ENCODE results near the gene RECQL5.

DNA sequence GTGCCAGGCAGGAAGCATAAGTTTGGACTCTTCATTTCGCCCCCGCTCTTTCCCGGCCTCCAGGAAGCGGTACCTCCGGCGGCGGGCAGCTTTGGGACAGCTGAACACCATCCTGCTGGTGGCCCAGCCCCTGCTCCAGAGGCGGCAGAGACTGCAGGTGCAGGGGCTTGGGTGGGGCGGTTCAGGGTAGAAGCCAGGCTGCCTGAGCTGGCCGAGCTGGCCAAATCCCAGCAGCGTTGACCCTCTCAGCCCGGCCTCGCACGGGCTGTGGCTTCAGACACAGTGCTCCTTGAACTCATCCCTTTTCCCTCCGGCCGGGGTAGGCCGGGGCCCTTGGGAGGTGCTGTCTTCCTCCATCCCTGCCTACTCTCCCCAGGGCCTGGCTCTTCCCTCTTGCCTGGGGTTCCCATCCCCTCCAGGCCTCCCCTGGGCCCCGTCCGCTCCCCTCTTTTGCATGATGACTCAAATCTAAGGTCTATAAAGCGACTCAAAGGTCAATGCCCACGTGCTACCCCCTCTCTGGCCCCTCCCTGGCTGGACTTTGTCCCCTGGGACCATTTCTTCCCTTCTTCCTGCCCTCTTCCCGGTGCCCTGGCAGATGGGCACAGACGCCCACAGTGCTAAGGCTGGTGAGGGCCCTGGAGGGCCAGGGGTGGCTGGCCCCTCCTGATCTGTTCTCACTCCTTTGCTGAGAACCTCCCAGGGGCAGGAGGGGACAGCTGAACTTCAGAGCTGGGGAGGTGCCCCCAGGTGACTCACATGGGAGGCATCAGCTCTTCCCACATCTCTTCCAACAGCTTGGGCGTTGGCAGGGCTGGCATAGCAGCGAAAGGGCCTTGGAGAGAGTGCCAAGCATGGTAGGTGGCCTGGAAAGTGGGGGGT is 56.6 kb downstream of the RECQL5 start:
- no peak for TF ChIP-seq SUZ12 (IDR thresholded peaks at IDR 0.05; ENCODE audit: extremely low read depth, insufficient read depth, insufficient read length)
- no peak for TF ChIP-seq YY1 (IDR thresholded peaks at IDR 0.05; ENCODE audit: insufficient read depth, insufficient read length)
- TF ChIP-seq ZNF274 (IDR thresholded peaks at IDR 0.05; ENCODE audit: low read depth, low read length): no peak

Measured in NT2/D1 (cell line).